OCI-LY3 (cell line): ENCODE measurements around the gene GRIK4.

Source experiments
- CTCF ChIP-seq: fragments of 200-600, 300-600 bp; sonication (generic); IDR thresholded peaks from 2 replicates; pipeline ENCODE4 v1.5.1; 2014; ENCODE audit warnings: antibody characterized with exemption, low read length, low read depth
- EZH2phosphoT487 ChIP-seq: fragments of 200-600 bp; shearing (Covaris generic); IDR thresholded peaks from 2 replicates; pipeline ENCODE4 v1.6.1; 2018; ENCODE audit warnings: antibody characterized with exemption, mixed run types, low read depth

- TF ChIP-seq CTCF (no peak), EZH2phosphoT487 (no peak)
Measured at GRCh38 chr11:120747850-120748814, 236.6 kb downstream of the GRIK4 start.
